Activated naive CD4-positive, alpha-beta T cell treated with anti-CD3 and anti-CD28 coated beads, Interleukin-2, amount 10 ng/mL, durations not matched to agents 5 hours and 36 hours (primary cell): ENCODE measurements around the gene SCRN2. TPM values are rescaled to one million over a fixed set of nuclear protein-coding genes. Genes with fewer than 3 reads are reported as not detected.

ENCODE experiments used
- total RNA-seq, 2 experiments: library from RNA; stranded (reverse); gene quantifications; one replicate each; pipeline ENCODE4 v1.2.3, GENCODE V29; 2021

SCRN2 gene
- 10 to 100 TPM; 29.0 to 29.7 TPM for total RNA-seq

GRCh38 chr17:47840742-47841487, at the start of gene SCRN2:
SCRN2 (minus strand) TSS chr17:47841273; CDS start chr17:47840843, 430 bp downstream.

GRCh38 chr17:47850692-47851573, 9.9 kb upstream of the SCRN2 start, which contains the start of gene SP6:
SP6 (minus strand) TSS chr17:47851163; CDS start chr17:47848429, 2,734 bp downstream.

GRCh38 chr17:47831003-47831933, 9.8 kb downstream of the SCRN2 start, which contains the start of the genes LRRC46 and MRPL10:
LRRC46 (plus strand) TSS chr17:47831670; CDS start chr17:47831990, 320 bp downstream.
MRPL10 (minus strand) TSS chr17:47831541; CDS start chr17:47831511, 30 bp downstream.

GRCh38 chr17:47821424-47822391, 19.4 kb downstream of the SCRN2 start, which contains the start of gene OSBPL7:
OSBPL7 (minus strand) TSS chr17:47821794; CDS start chr17:47820278, 1,516 bp downstream.

Other genes starting within 250 kb of the SCRN2 start
- 100 to 1,000 TPM; 305 to 312 TPM for gene KPNB1, start 191.4 kb downstream of the SCRN2 start, total RNA-seq
- 1 to 10 TPM; 7.5 to 7.6 TPM for gene TBKBP1, start 147.1 kb downstream of the SCRN2 start, total RNA-seq
- 10 to 100 TPM; 10.8 to 11.8 TPM for gene TBX21, start 108.0 kb downstream of the SCRN2 start, total RNA-seq
- 10 to 100 TPM; 31.2 to 35.6 TPM for gene OSBPL7, start 19.5 kb downstream of the SCRN2 start, total RNA-seq
- gene MRPL10, start 9.7 kb downstream of the SCRN2 start, total RNA-seq = 10 to 100 TPM; 42.1 to 43.2 TPM
- under 1 TPM; 0.53 to 0.63 TPM for gene LRRC46, start 9.6 kb downstream of the SCRN2 start, total RNA-seq
- gene SP6, start 9.9 kb upstream of the SCRN2 start, total RNA-seq = under 1 TPM; 0.12 to 0.13 TPM
- gene SP2, start 55.0 kb upstream of the SCRN2 start, total RNA-seq = 10 to 100 TPM; 27.7 to 27.8 TPM
- gene PNPO, start 100.3 kb upstream of the SCRN2 start, total RNA-seq = 10 to 100 TPM; 24.5 to 25.9 TPM
- gene PRR15L, start 116.6 kb upstream of the SCRN2 start, total RNA-seq = not detected
- 100 to 1,000 TPM; 203 to 218 TPM for gene CDK5RAP3, start 129.8 kb upstream of the SCRN2 start, total RNA-seq
- 1 to 10 TPM; 4.4 to 5.9 TPM for gene COPZ2, start 196.5 kb upstream of the SCRN2 start, total RNA-seq
- gene NFE2L1, start 207.1 kb upstream of the SCRN2 start, total RNA-seq = 10 to 100 TPM; 50.8 to 63.5 TPM